HuH-7 (cell line): Measurements from ENCODE around the gene THUMPD3.

Experiments used
- DNase-seq: peaks from one replicate; pipeline ENCODE4 v3.0.0; 2011; ENCODE audit warnings: low spot score

Gene THUMPD3

DNA sequence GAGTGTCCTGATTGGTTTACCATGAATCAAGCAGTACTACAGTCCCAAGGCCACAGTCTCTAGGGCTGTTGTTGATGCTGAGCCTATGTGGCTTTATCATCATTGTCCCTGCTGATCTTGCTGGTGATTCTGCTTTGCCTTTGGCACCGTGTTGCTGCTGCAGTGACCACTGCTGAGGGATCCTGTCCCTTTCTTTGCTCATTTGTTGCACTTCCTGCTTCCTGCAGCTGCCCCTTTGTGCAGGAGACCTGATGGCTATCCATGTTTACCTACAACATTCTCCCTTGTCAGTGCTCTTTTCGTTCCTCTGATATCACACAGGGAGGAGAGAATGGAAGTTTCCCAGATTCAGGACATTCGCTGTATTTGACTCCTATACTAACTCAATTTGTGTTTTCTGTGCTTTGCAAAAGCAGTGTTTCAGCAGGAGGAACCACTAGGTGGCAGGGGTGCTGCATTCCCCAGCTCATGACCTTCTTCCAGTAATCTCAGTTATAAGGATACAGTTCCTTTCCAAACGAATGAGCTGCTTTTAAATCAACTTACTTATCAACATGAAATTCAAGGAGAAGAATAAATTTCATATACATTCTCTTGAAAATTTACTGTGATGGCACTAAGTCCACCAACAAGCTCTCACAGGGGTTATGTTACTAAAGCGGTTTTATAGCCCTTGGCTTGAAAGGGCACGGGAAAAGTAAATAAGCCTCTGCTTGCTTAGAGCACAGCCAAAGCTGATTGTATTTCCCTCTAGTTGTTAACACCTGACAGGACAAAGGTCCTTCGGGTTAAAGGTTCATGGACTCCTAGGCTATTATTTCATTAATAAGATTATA, 9.7 kb upstream of the THUMPD3 start:
- peak; percentile 76 for DNase-seq

DNA sequence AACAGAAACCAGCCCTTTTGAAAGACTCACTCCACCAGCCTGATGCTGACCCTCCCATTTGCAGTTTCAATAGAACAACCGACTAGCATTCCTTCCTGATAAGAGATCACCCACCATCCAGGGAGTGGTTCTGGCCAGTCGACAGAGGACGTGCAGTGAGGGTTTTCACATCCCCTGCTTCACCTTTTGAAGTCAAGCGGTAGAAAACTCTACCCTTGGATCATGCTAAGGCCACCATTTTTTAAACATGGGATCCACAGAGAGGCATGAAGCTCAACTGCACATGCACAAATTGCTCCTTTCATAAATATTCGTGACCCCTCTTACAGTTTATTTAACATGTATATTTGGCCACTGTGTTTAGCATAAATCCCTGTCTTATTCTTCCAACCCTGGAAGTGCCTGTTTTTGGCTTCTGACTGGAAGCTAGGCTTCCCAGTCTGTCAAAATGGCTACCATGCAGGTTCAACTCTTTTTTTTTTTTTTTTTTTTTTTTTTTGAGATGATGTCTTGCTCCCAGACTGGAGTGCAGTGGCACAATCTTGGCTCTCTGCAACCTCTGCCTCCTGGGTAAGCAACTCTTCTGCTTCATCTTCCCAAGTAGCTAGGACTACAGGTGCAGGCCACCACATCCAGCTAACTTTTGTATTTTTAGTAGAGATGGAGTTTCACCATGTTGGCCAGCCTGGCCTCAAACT, 1.0 kb upstream of the THUMPD3 start:
- DNase-seq, result no peak

DNA sequence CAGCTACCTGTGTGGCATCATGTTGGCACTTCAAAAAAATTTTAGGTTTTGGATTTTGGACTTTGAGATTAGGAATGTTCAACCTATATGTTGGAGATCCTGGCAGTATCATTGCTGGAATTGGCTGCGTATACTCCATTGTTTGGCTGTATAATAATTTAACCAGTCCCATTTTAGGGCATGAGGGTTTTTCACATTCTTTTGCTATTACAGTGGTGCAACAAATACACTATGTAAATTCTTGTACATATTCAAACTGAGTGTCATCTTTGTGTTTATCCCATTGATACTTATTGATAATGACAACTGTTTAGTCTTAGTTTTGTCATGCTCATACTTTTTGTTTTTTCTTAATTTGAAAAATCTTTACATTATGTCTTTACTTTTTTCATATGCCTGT, 6.7 kb downstream of the THUMPD3 start:
- DNase-seq, result no peak

DNA sequence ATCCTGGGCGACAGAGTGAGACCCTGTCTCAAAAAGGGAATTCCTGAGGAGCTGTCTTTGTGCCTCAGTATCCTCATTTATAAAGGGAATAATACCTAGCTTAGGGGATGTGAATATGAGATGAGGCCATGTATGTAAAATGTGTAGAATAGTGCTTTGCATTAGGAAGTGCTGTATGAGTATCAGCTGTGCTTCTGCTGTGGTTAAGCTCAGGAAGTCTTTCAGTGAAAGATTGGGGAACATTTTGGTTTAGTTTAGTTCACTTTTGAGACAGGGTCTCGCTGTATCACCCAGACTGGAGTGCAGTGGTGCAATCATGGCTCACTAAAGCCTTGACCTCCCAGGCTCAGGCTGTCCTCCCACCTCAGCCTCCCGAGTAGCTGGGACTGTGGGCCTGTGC, 10.6 kb downstream of the THUMPD3 start:
- DNase-seq, result no peak

DNA sequence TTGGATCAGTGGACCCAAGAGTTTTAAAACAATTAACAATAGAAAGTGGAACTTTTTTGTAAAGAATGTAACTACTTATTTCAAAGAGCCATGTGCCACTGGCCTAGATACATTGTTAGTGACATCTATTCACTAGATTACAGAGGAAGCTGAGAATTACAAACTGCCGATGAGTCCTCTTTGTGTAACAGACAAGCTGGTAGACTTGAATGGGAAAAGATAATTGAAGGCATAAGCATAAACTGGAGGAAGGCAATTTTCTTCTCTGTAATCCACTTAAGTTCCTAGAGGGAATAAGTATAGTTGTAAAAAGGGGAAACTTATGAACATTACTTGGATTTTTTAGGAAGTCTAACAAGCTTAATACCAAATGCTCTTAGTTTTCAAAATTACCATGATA, 15.1 kb downstream of the THUMPD3 start:
- DNase-seq, result no peak

DNA sequence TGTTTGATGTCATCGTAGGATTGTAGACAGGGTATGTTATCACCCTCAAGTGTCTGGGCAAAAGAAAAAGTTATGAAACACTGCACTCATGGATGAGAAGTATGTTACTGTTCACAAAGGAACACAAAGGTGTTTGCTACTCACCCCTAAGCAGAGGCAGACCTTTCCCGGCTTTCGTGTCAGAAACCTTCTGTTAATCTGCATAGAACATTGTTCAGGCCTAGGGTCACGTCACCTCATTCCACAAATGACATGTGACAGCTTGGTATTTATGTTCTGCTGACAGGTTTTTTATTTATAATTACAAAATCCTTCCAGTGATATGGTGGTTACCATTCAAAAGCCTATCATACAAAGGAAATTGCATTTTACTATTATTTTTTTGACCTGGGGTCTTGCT, 16.5 kb downstream of the THUMPD3 start:
- DNase-seq, result no peak

DNA sequence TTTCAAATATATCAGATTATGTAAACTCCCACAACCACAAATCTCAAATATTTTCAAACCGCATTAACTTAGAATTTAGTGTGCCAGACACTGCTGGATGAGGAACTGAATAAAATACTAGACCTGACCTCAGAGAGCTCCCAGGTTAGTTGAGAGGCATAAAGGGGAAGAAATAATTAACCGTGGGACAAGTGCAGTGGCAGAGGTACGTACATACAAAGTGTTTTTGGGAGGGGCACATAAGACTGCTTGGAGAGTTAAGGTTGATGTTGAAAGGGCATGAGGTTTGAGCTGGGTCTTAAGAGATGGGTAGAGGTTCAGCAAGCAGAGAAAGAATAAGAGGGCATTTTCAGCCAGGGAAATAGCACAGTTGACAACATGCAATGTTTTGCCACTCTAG, 17.2 kb downstream of the THUMPD3 start:
- DNase-seq, result no peak

DNA sequence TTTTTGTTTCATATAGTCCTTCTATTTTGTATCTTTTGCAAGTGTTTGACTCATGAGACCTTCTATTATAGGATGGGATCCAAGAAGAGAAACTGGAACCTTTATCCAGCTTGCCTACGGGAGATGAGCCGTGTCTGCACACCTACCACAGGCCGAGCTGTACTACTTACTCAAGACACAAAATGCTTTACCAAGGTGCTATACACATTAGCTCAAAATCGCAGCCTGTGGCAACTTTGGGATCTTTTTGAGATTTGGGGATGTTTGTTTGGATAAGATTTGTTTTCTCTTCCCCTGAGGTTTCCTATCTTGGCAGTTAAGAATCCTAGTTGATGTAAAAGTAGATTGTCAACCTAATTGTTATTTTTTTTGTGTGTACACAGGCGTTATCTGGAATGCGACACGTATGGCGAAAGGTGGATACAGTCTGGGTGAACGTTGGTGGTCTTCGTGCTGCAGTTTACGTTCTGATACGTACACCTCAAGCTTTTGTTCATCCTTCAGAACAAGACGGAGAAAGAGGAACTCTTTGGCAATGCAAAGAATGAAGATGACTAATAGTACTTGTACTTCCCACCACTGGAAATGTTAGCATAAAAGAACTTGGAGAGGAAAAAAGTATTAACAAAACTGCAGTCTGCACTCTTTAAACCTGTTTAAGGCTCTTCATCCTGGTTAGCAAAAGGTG, 21.4 kb downstream of the THUMPD3 start:
- no peak for DNase-seq

DNA sequence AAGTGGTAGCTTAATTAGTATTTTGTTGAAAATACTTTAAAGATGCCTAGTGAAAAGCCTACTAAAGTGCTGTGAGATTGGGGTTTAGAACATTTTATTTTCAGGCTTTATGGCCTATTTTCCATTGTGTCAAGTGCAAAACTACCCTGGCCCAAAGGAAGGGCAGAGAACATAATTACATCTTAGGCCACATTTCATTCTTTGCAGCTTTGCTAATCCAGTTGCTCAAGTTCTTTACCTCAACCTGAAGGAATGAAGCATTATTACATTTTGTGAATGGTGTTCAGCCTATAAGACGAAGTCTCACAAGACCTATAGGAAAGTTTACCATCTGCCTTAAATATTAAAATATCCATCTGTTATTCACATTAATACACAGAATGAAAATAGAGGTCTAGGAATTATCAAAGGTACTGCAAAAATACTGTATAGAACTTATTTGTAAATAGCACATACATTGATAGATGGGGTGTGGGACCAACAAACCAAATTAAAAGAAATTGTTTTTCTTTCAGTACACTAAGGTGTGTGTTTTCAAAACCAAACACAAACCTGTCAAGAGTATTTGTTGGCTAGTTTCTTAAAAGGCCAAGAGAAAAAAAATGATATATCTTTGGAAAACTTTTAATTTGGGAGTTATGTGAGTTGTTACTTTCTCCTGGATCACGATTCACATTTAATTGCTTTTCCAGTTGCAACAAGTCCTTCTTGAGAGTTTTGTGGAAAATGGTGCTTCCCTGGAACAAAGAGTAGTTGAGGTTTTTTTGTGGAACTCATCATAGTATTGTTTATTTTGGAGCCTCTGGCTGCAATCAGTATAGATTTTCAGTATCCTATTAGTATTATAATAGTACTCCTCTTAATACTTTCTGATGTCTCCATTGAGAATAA, 22.6 kb downstream of the THUMPD3 start:
- DNase-seq, result no peak

DNA sequence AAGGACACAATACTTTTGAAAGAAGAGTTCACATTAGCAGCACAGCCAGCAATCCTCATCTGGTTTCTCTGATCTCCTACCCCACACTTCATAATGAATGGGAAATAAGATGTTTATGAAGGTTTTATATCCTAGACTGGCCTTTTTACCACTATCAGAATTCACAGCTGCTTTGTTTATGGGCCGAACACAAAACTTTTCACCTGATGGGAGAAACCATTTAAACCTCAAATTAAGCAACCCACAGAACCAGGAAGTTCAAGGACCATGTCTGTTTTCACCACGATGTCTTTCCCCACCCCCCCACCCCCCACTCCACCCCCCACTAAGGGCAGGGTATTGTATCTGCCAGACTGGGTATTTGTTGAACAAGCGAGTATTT, 23.2 kb downstream of the THUMPD3 start:
- DNase-seq, result no peak

DNA sequence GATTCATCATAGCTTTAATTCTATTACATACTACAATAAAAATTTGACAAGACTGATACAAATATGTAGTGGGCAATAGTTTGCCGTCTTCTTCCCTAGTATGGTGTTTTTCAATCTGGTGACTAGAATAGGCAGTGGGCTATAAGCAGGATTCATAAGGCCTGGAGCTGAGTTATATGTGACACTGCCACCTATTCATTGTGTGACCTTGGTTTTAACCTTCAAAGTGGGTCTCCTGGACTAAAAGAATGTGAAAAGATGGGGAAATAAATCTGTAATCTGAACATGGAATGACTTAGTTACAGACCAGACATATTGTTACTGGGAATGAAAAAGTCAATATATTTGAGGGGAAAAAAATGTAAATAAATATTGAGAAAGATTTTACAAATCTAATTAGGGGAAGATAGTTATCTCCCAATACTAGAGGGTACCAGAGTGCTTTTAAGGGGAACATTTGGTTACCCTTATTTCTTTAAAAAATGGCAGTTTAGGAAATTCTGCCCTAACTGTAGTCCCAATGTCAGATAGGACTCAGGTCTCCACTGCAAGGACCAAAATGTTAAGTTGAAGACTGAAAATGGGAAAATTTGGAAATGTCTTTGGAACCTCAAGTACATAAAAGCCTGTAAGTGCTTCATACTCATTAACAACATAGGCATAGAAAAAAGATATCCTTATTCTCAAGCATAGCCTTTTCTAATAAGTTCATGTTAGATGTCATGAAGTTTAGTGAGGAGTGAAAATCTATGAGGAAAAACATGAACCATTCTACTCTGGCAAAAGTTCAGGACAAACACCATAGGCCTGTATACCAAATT, 23.9 kb downstream of the THUMPD3 start:
- DNase-seq, result no peak

DNA sequence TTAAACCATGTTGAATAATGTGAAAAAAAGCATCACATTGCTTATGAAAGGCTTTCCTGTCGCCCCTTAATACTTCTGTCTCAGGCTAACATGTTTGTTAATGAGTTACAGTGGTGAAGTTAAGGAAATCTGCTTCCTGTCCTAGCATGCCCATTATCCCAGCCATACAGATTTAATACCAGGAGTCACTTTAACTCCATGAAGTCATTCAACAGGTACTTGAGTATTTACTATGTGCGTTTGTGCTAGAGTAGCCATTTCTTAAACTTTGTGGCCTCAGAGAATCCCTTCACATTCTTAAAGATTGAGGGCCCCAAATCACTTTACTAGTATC, 24.4 kb downstream of the THUMPD3 start:
- no peak for DNase-seq

DNA sequence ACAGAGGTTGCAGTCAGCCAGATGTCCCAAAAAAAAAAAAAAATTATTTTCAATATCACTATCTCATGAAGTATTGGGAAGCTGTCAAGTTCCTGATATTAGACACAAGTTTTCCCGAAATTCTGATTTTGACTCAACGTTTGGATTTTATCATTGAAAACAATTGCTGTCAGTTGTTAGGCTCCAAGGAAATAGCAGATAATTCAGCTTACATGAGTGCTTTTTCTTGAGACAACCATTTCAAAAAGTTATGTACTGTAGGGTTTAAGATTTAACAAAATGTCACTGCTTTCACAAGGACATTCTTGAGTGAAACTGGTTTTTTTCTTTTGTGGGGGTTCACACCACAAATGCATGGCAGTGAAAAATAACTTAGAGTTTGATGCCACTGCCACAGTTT, 25.3 kb downstream of the THUMPD3 start:
- no peak for DNase-seq

DNA sequence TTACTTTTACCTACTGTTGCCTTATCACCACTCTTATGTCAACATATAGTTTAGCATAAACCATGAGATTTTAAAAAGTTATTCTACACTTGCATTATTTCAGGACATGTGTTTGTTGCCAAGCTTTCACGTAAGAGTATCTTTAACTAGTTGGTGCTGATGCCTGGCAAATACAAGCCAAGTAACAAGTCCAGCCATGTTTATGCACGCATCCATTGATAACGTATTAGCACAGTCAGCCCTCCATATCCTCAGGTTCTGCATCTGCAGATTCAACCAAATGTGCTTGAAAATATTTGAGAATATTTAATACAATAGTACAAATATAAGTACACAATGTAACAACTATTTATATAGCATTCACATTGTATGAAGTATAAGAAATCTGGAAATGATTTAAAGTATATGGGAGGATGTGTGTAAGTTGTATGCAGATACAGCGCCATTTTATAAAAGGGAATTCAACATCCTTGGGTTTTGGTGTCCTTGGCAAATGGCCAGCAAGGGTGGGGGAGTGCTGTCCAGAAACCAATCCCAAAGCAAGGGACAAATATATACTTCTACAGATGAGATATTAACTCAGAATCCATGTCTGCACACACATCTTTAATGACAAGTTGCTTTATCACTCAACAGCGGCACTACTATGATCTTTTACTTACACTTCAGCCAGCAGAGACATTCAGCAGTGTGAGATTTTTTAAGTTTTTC, 25.9 kb downstream of the THUMPD3 start:
- no peak for DNase-seq

DNA sequence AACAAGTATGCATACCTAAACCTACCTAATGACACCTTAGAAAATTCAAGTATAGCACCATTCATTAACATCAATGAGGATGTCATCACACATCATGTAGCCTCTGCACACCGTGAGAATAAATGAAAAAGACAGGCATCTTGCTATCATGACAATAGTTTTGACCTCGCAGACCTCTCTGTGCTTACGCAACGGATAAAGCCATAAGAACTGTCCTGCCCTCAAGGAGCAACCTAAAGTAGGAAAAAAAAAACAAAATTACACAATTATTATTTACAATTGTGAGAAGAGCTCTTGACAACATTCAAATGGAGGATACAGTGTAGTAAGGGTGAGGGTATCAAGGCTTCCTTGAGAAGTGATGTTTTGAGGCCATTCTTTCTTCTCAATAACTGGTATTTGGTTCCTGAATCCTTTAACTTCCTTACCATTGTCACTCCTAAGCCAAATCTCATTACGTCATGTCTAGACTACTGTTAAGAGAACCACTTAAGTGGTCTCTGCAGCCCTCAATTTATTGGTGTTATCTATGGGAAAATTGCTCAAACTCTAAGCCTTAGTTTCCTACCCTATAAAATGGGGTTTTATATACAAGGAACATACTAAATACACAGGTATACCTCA, 27.5 kb downstream of the THUMPD3 start:
- no peak for DNase-seq

DNA sequence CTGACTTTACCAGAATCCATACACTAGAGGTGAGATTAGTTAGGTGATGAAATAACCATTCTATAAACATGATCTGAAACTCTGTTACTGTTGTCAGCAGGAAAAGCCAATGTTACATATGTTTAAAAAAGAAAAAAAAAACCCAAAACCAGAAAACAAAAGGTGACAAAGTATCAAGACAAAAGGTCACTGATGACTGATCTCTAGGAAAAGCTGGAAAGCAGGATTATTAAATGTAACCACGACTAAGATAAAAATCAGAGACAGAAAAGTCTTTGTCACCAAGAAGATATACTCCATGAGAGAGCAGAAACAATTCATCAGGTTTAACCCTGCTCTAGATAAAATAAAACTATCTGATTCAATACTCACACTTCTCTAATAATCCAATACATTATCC, 29.2 kb downstream of the THUMPD3 start:
- DNase-seq, result no peak

DNA sequence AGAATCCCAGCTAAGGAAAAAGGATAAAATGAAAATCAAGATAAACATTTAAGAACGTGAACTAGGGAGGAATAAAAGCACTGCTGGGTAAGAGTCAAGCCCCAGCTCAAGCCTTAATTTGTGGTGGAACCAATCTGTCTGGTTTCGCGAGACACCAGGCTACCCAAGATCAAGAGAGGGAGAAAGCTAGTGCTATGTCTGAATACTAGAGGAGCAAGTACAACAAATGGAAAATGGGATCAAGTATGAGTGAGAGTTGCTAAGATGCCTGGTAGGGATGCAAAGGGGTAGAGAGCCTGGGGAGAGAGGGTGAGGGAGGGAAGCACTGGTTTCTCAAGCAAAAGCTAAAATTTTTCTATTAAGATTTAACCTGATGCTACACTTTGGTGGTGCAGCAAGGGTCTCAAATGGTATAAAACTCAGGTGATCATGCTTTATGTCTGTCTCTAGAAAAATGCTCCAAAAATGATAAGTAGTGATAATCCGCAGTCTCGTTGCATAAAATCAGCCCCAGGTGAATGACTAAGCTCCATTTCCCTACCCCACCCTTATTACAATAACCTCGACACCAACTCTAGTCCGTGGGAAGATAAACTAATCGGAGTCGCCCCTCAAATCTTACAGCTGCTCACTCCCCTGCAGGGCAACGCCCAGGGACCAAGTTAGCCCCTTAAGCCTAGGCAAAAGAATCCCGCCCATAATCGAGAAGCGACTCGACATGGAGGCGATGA, 32.9 kb downstream of the THUMPD3 start:
- DNase-seq, result no peak

DNA sequence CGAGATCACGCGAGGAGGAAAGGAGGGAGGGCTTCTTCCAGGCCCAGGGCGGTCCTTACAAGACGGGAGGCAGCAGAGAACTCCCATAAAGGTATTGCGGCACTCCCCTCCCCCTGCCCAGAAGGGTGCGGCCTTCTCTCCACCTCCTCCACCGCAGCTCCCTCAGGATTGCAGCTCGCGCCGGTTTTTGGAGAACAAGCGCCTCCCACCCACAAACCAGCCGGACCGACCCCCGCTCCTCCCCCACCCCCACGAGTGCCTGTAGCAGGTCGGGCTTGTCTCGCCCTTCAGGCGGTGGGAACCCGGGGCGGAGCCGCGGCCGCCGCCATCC, 33.4 kb downstream of the THUMPD3 start:
- peak; percentile 83 for DNase-seq

DNA sequence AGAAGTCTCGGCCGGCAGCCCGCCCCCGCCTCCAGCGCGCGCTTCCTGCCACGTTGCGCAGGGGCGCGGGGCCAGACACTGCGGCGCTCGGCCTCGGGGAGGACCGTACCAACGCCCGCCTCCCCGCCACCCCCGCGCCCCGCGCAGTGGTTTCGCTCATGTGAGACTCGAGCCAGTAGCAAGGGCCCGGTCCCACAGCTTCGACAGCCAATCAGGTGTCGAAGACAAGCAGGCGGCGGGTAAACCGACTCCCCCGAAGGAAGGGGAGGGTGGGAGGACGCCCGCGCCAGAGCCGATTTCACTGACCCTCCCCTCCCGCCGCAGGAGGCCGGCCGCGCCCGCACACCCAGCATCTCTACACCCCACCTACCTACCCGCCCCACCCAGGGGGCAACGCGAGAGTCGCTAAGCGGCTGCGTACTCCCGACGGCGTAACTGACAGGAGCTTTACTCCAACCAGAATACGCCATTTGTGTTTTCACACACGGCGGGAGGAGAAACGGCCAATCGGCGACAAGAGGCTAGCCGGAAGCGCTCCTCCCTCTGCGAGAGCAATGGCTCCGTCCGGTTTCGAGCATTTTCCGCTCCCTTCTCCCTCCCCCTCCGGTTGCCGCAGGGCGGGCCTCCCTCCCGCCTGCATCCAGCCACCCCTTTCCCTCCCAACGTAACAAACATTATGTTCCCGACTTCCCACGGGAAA, 33.9 kb downstream of the THUMPD3 start:
- peak; percentile 99 for DNase-seq
